ENCODE results near the gene PPP1R13B.

Gene PPP1R13B

GRCh38 chr14:103868242-103868897, 21.0 kb upstream of the PPP1R13B start:
- Histone ChIP-seq H3K4me1 (ENCODE audit: control insufficient read depth, insufficient read depth, low read length, poor library complexity, severe bottlenecking) (peaks cover 3% of the 10 kb centered on the region), H3K36me3 (ENCODE audit: control insufficient read depth, insufficient read depth, low read length) (no peaks in the 10 kb centered on the region), H3K4me3 (ENCODE audit: extremely low read depth, insufficient read depth, low read length, poor library complexity, severe bottlenecking) (no peak overlapping the region), H3K27ac (ENCODE audit: low read depth, low read length, severe bottlenecking) (no peak overlapping the region), H3K9me3 (ENCODE audit: control insufficient read depth, low read length) (no peaks in the 10 kb centered on the region)
- whole genome bisulfite sequencing, 2 experiments (ENCODE audit: insufficient coverage in 2 of 2): 93 to 94% methylated on average over 9 to 10 of the region's 10 CpGs

- Histone ChIP-seq H3K4me1 (ENCODE audit: control insufficient read depth, insufficient read depth, low read length, poor library complexity, severe bottlenecking) (peaks cover 3% of the 10 kb centered on the region), H3K36me3 (ENCODE audit: control insufficient read depth, insufficient read depth, low read length) (no peaks in the 10 kb centered on the region), H3K27ac (ENCODE audit: low read depth, low read length, severe bottlenecking) (no peak overlapping the region), H3K9me3 (ENCODE audit: control insufficient read depth, low read length) (no peaks in the 10 kb centered on the region), H3K4me3 (ENCODE audit: extremely low read depth, insufficient read depth, low read length, poor library complexity, severe bottlenecking) (no peak overlapping the region)
- WGBS, 2 experiments (ENCODE audit: insufficient coverage in 2 of 2): 68 to 75% methylated on average over 7 to 8 of the region's 10 CpGs
Measured at GRCh38 chr14:103867523-103867953, 20.2 kb upstream of the PPP1R13B start.

GRCh38 chr14:103867020-103867419, 19.6 kb upstream of the PPP1R13B start:
- no peaks in the 10 kb centered on the region for H3K9me3 ChIP-seq (ENCODE audit: control insufficient read depth, low read length)
- WGBS, 2 experiments (ENCODE audit: insufficient coverage in 2 of 2): 93 to 98% methylated on average over 8 of the region's 10 CpGs
- no peak overlapping the region for H3K27ac ChIP-seq (ENCODE audit: low read depth, low read length, severe bottlenecking)
- H3K4me3 ChIP-seq (ENCODE audit: extremely low read depth, insufficient read depth, low read length, poor library complexity, severe bottlenecking): no peak overlapping the region
- H3K36me3 ChIP-seq (ENCODE audit: control insufficient read depth, insufficient read depth, low read length): no peaks in the 10 kb centered on the region
- peaks cover under 1% of the 10 kb centered on the region for H3K4me1 ChIP-seq (ENCODE audit: control insufficient read depth, insufficient read depth, low read length, poor library complexity, severe bottlenecking)

DNA sequence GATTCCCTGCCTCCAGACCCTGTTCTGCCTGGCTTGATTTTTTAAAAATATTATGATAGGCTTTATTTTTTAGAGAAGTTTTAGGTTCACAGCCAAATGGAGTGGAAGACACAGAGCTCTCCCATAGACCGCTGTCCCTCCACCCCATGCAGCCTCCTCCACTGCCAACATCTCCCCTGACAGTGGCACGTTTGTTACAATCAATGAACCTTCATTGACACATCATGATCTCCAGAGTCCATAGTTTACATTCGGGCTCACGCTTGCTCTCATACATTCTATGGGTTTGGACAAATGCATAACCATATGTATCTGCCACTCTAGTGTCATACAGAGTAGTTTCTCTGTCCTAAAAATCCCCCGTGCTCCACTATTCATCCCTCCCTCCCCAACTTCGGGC, 15.9 kb upstream of the PPP1R13B start:
- no peaks in the 10 kb centered on the region for H3K36me3 ChIP-seq (ENCODE audit: control insufficient read depth, insufficient read depth, low read length)
- H3K27ac ChIP-seq (ENCODE audit: low read depth, low read length, severe bottlenecking): no peak overlapping the region
- no peaks in the 10 kb centered on the region for H3K4me1 ChIP-seq (ENCODE audit: control insufficient read depth, insufficient read depth, low read length, poor library complexity, severe bottlenecking)
- H3K9me3 ChIP-seq (ENCODE audit: control insufficient read depth, low read length): no peaks in the 10 kb centered on the region
- WGBS, 2 experiments (ENCODE audit: insufficient coverage in 2 of 2): 86 to 96% methylated on average over 4 of the region's 6 CpGs
- no peak overlapping the region for H3K4me3 ChIP-seq (ENCODE audit: extremely low read depth, insufficient read depth, low read length, poor library complexity, severe bottlenecking)

DNA sequence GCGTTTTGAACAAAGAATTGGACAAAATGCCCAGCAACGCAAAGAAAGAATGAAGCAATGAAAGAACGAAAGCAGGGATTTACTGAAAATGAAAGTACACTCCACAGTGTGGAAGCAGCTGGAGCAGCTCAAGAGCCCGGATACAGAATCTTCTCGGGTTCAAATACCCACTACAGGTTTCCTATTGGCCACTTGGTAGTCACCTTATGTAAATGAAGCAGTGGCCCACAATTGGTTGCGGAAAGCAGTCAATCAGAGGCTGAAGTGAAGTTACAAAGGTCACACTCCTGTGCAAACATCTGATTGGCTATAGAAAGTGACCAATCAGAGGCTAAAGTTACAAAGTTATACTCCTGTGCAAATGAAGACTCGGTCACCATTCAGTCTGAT, 15.0 kb upstream of the PPP1R13B start:
- H3K4me1 ChIP-seq (ENCODE audit: control insufficient read depth, insufficient read depth, low read length, poor library complexity, severe bottlenecking): no peaks in the 10 kb centered on the region
- no peak overlapping the region for H3K4me3 ChIP-seq (ENCODE audit: extremely low read depth, insufficient read depth, low read length, poor library complexity, severe bottlenecking)
- H3K27ac ChIP-seq (ENCODE audit: low read depth, low read length, severe bottlenecking): no peak overlapping the region
- 93 to 94% methylated on average over 6 to 7 of the region's 7 CpGs for WGBS, 2 experiments (ENCODE audit: insufficient coverage in 2 of 2)
- H3K9me3 ChIP-seq (ENCODE audit: control insufficient read depth, low read length): no peaks in the 10 kb centered on the region
- H3K36me3 ChIP-seq (ENCODE audit: control insufficient read depth, insufficient read depth, low read length): no peaks in the 10 kb centered on the region

GRCh38 chr14:103861413-103862392, 14.3 kb upstream of the PPP1R13B start:
- Histone ChIP-seq H3K4me3 (ENCODE audit: extremely low read depth, insufficient read depth, low read length, poor library complexity, severe bottlenecking) (no peak overlapping the region), H3K9me3 (ENCODE audit: control insufficient read depth, low read length) (no peaks in the 10 kb centered on the region), H3K4me1 (ENCODE audit: control insufficient read depth, insufficient read depth, low read length, poor library complexity, severe bottlenecking) (no peaks in the 10 kb centered on the region), H3K27ac (ENCODE audit: low read depth, low read length, severe bottlenecking) (no peak overlapping the region), H3K36me3 (ENCODE audit: control insufficient read depth, insufficient read depth, low read length) (no peaks in the 10 kb centered on the region)
- WGBS, 2 experiments (ENCODE audit: insufficient coverage in 2 of 2): 87 to 95% methylated on average over 7 of the region's 14 CpGs

- Histone ChIP-seq H3K4me1 (ENCODE audit: control insufficient read depth, insufficient read depth, low read length, poor library complexity, severe bottlenecking) (no peaks in the 10 kb centered on the region), H3K9me3 (ENCODE audit: control insufficient read depth, low read length) (no peaks in the 10 kb centered on the region), H3K27ac (ENCODE audit: low read depth, low read length, severe bottlenecking) (no peak overlapping the region), H3K36me3 (ENCODE audit: control insufficient read depth, insufficient read depth, low read length) (no peaks in the 10 kb centered on the region), H3K4me3 (ENCODE audit: extremely low read depth, insufficient read depth, low read length, poor library complexity, severe bottlenecking) (no peak overlapping the region)
- WGBS, 2 experiments (ENCODE audit: insufficient coverage in 2 of 2): 86 to 95% methylated on average over 13 to 16 of the region's 18 CpGs
Measured at GRCh38 chr14:103859416-103860202, 12.2 kb upstream of the PPP1R13B start.

DNA sequence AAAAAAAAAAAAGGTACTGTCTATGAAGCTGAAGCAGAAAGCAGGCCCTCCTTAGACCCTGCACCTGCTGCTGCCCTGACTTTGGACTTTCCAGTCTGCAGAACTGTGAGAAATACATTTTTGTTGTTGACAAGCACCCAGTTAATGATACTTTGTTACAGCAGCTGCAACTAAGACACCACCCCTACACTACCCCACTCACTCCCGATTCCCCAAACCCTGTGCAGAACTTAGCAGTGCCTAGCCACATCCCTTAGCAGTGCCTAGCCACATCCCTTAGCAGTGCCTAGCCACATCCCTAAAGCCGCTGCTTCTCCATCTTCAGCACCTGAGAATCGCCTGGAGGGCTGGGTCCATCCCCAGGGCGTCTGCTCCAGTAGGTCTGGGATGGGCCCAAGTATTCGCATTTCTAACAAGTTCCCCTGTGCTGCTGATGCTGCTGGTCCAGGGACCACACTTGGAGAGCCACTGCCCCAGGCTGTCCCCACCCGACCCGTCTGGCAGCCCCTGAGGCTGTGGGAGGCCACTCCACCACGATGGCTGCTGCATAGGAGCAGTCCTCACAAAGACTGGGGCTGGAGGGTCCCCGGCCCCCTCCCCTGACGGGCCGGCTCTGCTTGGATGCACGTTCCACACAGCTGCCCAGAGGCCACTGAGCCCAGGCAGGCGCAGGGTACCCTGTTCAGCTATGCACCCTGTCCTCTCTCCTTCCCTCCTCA, 10.8 kb upstream of the PPP1R13B start:
- Histone ChIP-seq H3K9me3 (ENCODE audit: control insufficient read depth, low read length) (no peaks in the 10 kb centered on the region), H3K4me1 (ENCODE audit: control insufficient read depth, insufficient read depth, low read length, poor library complexity, severe bottlenecking) (no peaks in the 10 kb centered on the region), H3K27ac (ENCODE audit: low read depth, low read length, severe bottlenecking) (no peak overlapping the region), H3K36me3 (ENCODE audit: control insufficient read depth, insufficient read depth, low read length) (no peaks in the 10 kb centered on the region), H3K4me3 (ENCODE audit: extremely low read depth, insufficient read depth, low read length, poor library complexity, severe bottlenecking) (no peak overlapping the region)
- 76 to 80% methylated on average over 10 to 13 of the region's 13 CpGs for WGBS, 2 experiments (ENCODE audit: insufficient coverage in 2 of 2)

DNA sequence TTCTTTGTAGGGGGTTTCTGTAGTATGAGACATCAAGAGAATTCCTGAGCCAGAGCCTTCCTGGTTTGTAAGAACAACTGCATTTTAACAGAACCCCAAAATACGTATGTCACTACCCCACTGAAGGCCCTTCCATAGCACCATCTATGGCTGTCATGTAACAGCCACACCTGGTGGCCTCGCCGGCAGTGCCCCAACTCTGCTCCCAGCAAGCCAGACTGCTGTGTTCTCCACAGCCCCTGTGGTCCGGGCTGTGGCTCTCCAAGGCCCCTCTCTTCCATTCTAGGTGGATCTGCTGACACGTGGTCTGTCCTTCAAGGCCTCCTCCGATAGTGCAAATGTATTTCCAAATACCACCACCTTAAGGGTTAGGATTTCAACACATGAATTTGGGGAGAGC, 9.9 kb upstream of the PPP1R13B start:
- no peaks in the 10 kb centered on the region for H3K36me3 ChIP-seq (ENCODE audit: control insufficient read depth, insufficient read depth, low read length)
- no peaks in the 10 kb centered on the region for H3K9me3 ChIP-seq (ENCODE audit: control insufficient read depth, low read length)
- H3K4me1 ChIP-seq (ENCODE audit: control insufficient read depth, insufficient read depth, low read length, poor library complexity, severe bottlenecking): no peaks in the 10 kb centered on the region
- H3K27ac ChIP-seq (ENCODE audit: low read depth, low read length, severe bottlenecking): no peak overlapping the region
- 86 to 98% methylated on average over 2 to 5 of the region's 6 CpGs for WGBS, 2 experiments (ENCODE audit: insufficient coverage in 2 of 2)
- H3K4me3 ChIP-seq (ENCODE audit: extremely low read depth, insufficient read depth, low read length, poor library complexity, severe bottlenecking): no peak overlapping the region

GRCh38 chr14:103856607-103857006, 9.2 kb upstream of the PPP1R13B start:
- Histone ChIP-seq H3K4me3 (ENCODE audit: extremely low read depth, insufficient read depth, low read length, poor library complexity, severe bottlenecking) (no peak overlapping the region), H3K27ac (ENCODE audit: low read depth, low read length, severe bottlenecking) (no peak overlapping the region), H3K4me1 (ENCODE audit: control insufficient read depth, insufficient read depth, low read length, poor library complexity, severe bottlenecking) (no peaks in the 10 kb centered on the region), H3K36me3 (ENCODE audit: control insufficient read depth, insufficient read depth, low read length) (no peaks in the 10 kb centered on the region), H3K9me3 (ENCODE audit: control insufficient read depth, low read length) (no peaks in the 10 kb centered on the region)
- WGBS, 2 experiments (ENCODE audit: insufficient coverage in 2 of 2): 73 to 76% methylated on average over 5 to 7 of the region's 7 CpGs

Measured in mesodermal cell (in vitro differentiated cells).